ENCODE results near the gene GLDC. TPM values are rescaled to one million over a fixed set of nuclear protein-coding genes. Genes with fewer than 3 reads are reported as not detected.

The GLDC gene
- total RNA-seq, 4 donors from 2014 or later: 2.4 to 7.4 (median 4.8) TPM

DNA sequence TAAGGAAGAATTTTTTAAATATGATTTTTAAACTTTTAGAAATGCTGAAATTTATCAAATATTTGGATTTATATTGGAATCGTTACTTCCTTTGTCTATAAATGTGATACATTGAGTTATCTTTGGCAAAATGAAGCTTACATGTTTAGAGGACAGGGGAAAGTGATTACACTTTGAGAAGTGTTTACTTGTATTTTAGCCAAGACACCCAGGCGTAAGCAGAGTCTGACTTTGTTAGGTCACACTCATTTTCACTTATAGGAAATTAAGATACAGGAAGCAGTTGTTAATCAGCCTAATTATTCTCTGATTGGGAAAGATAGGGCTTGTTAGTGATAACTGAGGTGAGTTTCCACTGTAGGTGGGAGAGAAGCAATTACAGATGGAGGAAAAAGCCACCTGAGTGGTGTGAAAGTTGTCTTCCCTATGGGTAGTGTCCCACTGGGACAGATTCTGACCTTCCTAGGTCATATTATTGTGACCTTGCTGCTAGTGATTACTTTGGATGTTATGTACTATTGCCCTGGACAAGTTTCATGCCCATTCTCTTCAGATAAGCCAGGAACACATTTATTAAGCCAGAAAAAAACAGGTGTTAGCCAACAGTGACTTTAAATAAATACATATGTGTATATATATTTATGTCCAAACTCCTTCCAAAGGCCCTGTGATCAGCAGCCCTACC is 143.9 kb downstream of the GLDC start:
- H3K27ac ChIP-seq: no peak overlapping the region
- DNase-seq (ENCODE audit: low spot score in 2 of 2): no peak
- no peak overlapping the region for H3K4me3 ChIP-seq
- TF ChIP-seq POLR2AphosphoS5 (IDR thresholded peaks at IDR 0.05) (no peak), POLR2A (IDR thresholded peaks at IDR 0.05) (no peak), EP300 (IDR thresholded peaks at IDR 0.05) (no peak)
- TF ChIP-seq, protein P1, sequence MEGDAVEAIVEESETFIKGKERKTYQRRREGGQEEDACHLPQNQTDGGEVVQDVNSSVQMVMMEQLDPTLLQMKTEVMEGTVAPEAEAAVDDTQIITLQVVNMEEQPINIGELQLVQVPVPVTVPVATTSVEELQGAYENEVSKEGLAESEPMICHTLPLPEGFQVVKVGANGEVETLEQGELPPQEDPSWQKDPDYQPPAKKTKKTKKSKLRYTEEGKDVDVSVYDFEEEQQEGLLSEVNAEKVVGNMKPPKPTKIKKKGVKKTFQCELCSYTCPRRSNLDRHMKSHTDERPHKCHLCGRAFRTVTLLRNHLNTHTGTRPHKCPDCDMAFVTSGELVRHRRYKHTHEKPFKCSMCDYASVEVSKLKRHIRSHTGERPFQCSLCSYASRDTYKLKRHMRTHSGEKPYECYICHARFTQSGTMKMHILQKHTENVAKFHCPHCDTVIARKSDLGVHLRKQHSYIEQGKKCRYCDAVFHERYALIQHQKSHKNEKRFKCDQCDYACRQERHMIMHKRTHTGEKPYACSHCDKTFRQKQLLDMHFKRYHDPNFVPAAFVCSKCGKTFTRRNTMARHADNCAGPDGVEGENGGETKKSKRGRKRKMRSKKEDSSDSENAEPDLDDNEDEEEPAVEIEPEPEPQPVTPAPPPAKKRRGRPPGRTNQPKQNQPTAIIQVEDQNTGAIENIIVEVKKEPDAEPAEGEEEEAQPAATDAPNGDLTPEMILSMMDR (IDR thresholded peaks at IDR 0.05): no peak
- peaks cover 86% of the 10 kb centered on the region for H3K36me3 ChIP-seq
- no peaks in the 10 kb centered on the region for H3K9me3 ChIP-seq
- no peaks in the 10 kb centered on the region for H3K4me1 ChIP-seq
- no peaks in the 10 kb centered on the region for H3K27me3 ChIP-seq
- WGBS: 95% methylated on average over 2 of the region's 2 CpGs

DNA sequence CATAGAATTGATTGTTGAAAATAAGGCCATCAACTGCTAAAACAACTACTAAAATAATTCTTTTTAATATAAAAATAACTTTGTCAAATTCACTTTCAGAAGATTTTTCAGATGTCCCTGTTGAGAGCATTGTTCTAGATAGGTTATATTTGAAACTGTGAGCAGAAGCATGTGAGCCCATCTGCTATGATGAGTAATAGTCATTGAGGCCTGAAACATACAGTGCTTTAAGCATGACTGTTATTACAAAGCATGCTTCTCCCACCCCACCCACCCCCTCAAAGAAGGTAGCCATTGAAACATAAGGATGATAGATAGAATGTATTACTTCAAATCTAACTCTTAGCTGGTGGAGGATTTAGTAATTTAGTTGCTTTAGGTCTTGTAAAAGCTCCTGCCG is 146.5 kb downstream of the GLDC start:
- no peaks in the 10 kb centered on the region for H3K27me3 ChIP-seq
- H3K9me3 ChIP-seq: no peaks in the 10 kb centered on the region
- H3K4me1 ChIP-seq: no peaks in the 10 kb centered on the region
- H3K27ac ChIP-seq: no peak overlapping the region
- no peak overlapping the region for H3K4me3 ChIP-seq
- WGBS: 90% methylated on average over 1 of the region's 1 CpG
- DNase-seq (ENCODE audit: low spot score in 2 of 2): no peak
- peaks cover 75% of the 10 kb centered on the region for H3K36me3 ChIP-seq
- no peak for TF ChIP-seq POLR2AphosphoS5 (IDR thresholded peaks at IDR 0.05)
- TF ChIP-seq, protein P1 (IDR thresholded peaks at IDR 0.05): no peak
- no peak for TF ChIP-seq EP300 (IDR thresholded peaks at IDR 0.05)
- no peak for TF ChIP-seq POLR2A (IDR thresholded peaks at IDR 0.05)

DNA sequence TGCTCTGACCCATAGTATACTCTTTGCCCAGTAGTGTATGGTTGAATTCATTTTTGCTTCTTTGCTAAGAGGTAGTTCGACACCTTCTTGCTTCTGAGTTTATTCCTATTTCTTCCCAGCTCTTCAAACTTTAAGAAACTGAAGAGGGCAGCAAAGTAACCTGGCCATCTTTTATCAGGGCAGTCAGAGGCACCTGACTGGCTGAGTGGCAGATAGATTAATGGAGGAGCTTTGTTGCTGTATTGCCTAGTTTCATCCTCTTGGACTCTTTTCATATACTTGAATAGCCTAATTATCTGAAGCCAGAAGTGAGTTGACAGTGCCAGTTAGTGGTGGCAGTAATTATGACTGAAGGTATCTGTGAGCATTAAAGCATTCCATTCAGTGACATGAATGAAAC is 150.1 kb downstream of the GLDC start:
- 96% methylated on average over 1 of the region's 1 CpG for WGBS
- no peaks in the 10 kb centered on the region for H3K9me3 ChIP-seq
- no peaks in the 10 kb centered on the region for H3K4me1 ChIP-seq
- no peaks in the 10 kb centered on the region for H3K27me3 ChIP-seq
- H3K4me3 ChIP-seq: no peak overlapping the region
- no peak for DNase-seq (ENCODE audit: low spot score in 2 of 2)
- H3K36me3 ChIP-seq: peaks cover 61% of the 10 kb centered on the region
- no peak overlapping the region for H3K27ac ChIP-seq
- TF ChIP-seq POLR2AphosphoS5 (IDR thresholded peaks at IDR 0.05): no peak
- TF ChIP-seq, protein P1 (IDR thresholded peaks at IDR 0.05): no peak
- TF ChIP-seq EP300 (IDR thresholded peaks at IDR 0.05): no peak
- TF ChIP-seq POLR2A (IDR thresholded peaks at IDR 0.05): no peak

DNA sequence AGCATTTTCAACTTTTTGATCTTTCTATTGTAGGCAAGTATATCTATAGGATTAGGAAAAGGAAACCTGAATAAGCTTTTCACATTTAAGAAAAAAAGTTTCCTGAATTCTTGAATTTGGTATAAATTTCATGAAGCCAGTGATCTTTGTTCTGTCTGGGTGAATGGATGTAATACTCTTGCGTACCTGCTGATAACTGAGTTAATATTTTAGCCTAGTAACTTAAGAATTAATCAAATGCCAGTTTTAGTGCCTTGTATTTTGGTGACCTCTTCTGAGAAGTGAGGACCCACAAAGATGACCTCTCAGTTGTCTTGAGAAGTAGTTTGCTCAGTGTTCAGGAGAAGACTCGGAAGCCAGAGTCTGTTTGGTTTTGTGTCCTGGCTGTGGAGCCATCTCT is 154.7 kb downstream of the GLDC start:
- H3K9me3 ChIP-seq: no peaks in the 10 kb centered on the region
- WGBS: 99% methylated on average over 2 of the region's 2 CpGs
- H3K27me3 ChIP-seq: no peaks in the 10 kb centered on the region
- no peak overlapping the region for H3K4me3 ChIP-seq
- peaks cover 46% of the 10 kb centered on the region for H3K36me3 ChIP-seq
- H3K27ac ChIP-seq: no peak overlapping the region
- TF ChIP-seq, protein P1 (IDR thresholded peaks at IDR 0.05): no peak
- TF ChIP-seq EP300 (IDR thresholded peaks at IDR 0.05) (no peak), POLR2A (IDR thresholded peaks at IDR 0.05) (no peak), POLR2AphosphoS5 (IDR thresholded peaks at IDR 0.05) (no peak)
- DNase-seq (ENCODE audit: low spot score in 2 of 2): no peak
- H3K4me1 ChIP-seq: no peaks in the 10 kb centered on the region

DNA sequence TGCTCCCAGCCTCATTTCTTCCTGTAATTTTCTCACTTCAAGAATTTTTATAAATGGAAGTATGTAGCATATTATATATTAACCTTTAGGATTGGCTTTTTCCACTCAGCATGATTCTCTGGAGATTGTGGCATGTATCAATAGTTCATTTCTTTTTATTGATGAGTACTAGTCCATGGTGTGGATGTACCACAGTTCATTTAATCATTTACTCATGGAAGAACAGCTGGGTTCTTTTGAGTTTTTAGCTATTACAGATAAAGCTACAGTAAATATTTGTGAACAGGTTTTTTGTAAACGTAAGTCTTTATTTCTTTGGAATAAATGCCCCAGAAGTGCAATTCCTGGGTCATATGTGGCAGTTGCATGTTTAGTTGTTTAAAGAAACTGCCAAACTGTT is 156.4 kb downstream of the GLDC start:
- Histone ChIP-seq H3K9me3 (no peaks in the 10 kb centered on the region), H3K4me3 (no peak overlapping the region), H3K27me3 (no peaks in the 10 kb centered on the region), H3K36me3 (peaks cover 45% of the 10 kb centered on the region), H3K27ac (no peak overlapping the region), H3K4me1 (no peaks in the 10 kb centered on the region)
- TF ChIP-seq EP300 (IDR thresholded peaks at IDR 0.05) (no peak), POLR2A (IDR thresholded peaks at IDR 0.05) (no peak), POLR2AphosphoS5 (IDR thresholded peaks at IDR 0.05) (no peak)
- TF ChIP-seq, protein P1 (IDR thresholded peaks at IDR 0.05): no peak
- 98% methylated on average over 1 of the region's 1 CpG for WGBS
- DNase-seq (ENCODE audit: low spot score in 2 of 2): no peak

Measured in suprapubic skin (tissue), 4 donors.